T-helper 1 cell treated with Interleukin-12 subunit alpha and Interleukin-12 subunit beta and Interleukin-4 antibody, amounts not matched to agents 30 μg/mL and 1 μg/mL, for 36 hours (primary cell): ENCODE data around the gene MSI1.

ENCODE experiments used
- H3K27ac Mint-ChIP-seq: one replicate; pipeline ENCODE4 v1.8.0; 2021; ENCODE audit warnings: mild to moderate bottlenecking, mixed read lengths
- H3K27me3 Mint-ChIP-seq: one replicate; pipeline ENCODE4 v1.8.0; 2021; ENCODE audit warnings: low read depth, mixed read lengths
- H3K36me3 Mint-ChIP-seq: one replicate; pipeline ENCODE4 v1.8.0; 2021; ENCODE audit warnings: low read depth, mixed read lengths
- H3K4me1 Mint-ChIP-seq: one replicate; pipeline ENCODE4 v1.8.0; 2021; ENCODE audit warnings: low read depth, mixed read lengths
- H3K4me3 Mint-ChIP-seq: one replicate; pipeline ENCODE4 v1.8.0; 2021; ENCODE audit warnings: mild to moderate bottlenecking, moderate library complexity, mixed read lengths
- H3K9me3 Mint-ChIP-seq: one replicate; pipeline ENCODE4 v1.8.0; 2021; ENCODE audit warnings: mixed read lengths

Gene MSI1

DNA sequence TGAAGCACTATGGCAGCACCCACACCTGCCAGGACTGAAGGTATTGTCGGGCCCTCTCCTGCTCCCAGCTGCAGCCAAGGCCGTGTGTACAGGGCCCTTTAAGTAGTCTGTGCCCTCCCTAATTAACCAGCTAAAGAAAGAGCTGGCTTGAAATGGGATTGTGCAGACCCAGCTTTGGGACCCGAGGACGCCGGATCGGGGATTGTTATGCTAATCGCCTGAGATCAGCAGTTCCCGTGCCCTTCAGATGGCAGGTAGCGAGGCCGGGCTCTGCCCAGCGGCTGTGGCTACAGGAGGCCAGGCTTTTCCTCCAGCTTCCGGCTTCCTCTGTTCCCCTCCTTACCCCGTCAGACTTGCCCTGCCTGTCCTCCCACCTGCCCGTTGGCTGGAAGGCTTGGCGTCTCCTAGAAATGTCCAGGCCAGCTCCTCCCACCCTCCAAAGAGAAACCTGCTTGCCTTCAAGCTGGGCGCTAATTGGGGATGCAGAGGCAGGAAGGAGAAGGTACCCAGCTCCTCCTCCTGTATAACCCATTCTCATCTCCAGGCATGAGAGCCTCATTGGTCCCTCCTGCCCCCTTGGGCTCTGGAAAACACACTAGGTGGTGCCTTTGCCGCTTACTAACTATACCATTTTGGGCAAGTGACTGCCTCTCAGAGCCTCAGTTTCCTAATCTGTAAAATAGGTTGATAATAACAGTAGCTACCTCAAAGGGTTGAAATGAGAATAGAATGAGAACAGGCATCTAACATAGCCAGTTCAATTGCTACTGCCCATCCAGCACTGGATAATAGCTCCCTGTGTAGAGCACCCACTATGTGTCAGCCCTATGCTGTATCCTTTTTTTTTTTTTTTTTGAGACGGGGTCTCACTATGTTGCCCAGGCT, 25.8 kb upstream of the MSI1 start:
- no peak overlapping the region for H3K27ac Mint-ChIP-seq

DNA sequence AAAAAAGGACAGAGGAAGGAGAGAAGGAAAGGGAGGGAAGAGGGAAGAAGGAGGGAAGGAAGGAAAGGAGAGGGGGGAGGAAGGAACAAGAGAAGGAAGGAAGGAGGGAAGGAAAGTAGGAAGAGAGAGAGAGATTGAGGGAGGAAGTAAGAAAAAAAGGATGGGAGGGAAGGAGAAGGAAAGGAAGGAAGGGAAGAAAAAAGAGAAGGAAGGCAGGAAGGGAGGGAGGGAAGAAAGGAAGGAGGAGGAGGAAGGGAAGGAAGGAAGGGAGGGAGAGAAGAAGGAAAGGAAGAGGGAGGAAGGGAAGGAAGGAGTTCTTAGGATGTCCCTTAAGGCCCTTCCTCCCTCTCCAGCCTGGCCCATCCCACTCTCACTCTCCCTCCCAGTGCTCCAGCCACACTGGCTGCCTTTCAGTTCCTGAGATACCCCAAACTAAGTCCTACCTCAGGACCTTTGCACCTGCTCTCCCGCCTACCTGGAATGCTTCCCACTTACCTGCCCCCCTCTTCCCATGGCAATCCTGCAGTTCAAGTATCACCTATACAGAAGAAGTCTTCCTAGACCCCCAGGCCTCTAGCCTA, 21.7 kb upstream of the MSI1 start:
- Mint-ChIP-seq H3K27me3 (peaks cover 50% of the 10 kb centered on the region), H3K27ac (no peak overlapping the region)

More for the DNA sequence above, 25.8 kb upstream of the MSI1 start:
- no peak overlapping the region for H3K4me3 Mint-ChIP-seq
- H3K36me3 Mint-ChIP-seq = no peaks in the 10 kb centered on the region
- no peaks in the 10 kb centered on the region for H3K4me1 Mint-ChIP-seq
- H3K27me3 Mint-ChIP-seq = peaks cover 29% of the 10 kb centered on the region
- H3K9me3 Mint-ChIP-seq = no peaks in the 10 kb centered on the region

DNA sequence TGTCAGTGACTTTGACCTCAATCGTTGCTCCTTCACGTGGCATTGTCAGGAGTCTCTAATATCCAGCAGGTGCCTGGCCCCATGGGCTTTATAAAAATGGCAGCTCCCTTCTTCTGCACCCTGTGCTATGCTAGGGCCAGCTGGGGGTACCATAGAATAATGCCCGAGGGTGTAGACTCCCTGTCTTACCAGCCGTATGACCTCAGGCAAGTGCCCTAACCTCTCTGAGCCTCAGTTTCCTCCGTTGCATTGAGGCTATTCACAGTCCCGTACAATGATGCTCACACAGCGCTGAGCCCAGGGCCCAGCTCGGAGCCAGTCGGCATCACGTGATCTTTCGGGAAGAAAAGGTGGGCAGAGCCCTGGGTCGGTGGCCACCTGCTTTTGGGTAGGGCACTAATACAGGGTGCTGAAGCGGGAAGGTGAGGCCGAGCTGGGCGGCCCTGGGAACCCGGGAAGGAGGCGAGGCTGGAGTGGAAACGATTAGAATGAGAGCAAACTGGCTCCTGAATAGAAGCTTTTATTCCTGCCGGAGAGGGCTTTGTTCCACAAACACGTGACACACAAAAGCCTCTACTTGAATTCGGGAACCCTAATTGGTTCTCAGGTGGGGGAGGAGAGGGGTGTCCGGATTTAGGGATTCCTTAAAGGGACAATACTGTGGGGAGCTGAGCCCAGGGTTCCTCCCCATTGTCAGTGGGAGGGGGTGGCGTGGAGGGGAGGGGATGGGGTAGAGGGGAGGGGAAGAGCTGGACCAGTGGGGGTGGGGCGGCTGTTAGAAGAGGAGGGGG, 19.9 kb upstream of the MSI1 start:
- H3K36me3 Mint-ChIP-seq = no peaks in the 10 kb centered on the region
- H3K4me3 Mint-ChIP-seq = no peak overlapping the region
- H3K4me1 Mint-ChIP-seq = peaks cover 2% of the 10 kb centered on the region
- H3K27ac Mint-ChIP-seq = no peak overlapping the region
- no peaks in the 10 kb centered on the region for H3K9me3 Mint-ChIP-seq
- peaks cover 45% of the 10 kb centered on the region for H3K27me3 Mint-ChIP-seq

More for the DNA sequence above, 21.7 kb upstream of the MSI1 start:
- no peak overlapping the region for H3K4me3 Mint-ChIP-seq
- H3K4me1 Mint-ChIP-seq = peaks cover 2% of the 10 kb centered on the region
- H3K9me3 Mint-ChIP-seq = no peaks in the 10 kb centered on the region
- H3K36me3 Mint-ChIP-seq = no peaks in the 10 kb centered on the region

DNA sequence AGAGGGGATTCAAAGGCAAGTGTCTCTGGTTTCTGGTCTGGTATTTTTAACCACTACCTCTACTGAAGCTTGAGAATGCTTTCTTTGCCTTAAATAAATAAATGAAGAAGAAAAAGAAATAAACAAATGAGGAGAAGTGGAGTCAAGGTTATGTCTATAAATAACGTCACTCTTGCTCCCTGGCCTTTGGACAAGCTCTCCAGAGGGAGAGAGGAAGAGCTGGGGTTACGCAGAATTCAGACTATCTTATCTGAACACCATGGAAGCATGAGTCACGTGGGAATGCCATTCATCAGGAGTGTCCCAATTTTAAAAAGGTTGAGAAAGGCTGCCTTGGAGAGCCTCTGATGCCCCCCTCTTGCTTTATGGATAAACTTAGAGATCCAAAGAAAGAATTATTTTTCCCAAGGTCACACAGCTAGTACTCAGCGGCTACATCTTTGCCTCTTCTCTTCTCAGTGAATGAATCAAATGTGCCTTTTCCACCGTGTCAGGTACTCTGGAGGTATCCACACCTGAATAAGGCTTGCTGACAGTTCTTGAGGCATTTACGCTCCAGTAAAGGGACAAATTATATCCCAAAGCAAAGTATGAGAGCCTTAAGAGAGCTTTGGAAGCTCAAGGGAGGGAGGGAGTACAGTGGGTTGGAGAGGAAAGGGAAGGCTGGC, 12.9 kb upstream of the MSI1 start:
- H3K27me3 Mint-ChIP-seq = peaks cover 29% of the 10 kb centered on the region
- H3K36me3 Mint-ChIP-seq = no peaks in the 10 kb centered on the region
- H3K4me1 Mint-ChIP-seq = no peaks in the 10 kb centered on the region
- no peaks in the 10 kb centered on the region for H3K9me3 Mint-ChIP-seq
- H3K27ac Mint-ChIP-seq = no peak overlapping the region
- no peak overlapping the region for H3K4me3 Mint-ChIP-seq

DNA sequence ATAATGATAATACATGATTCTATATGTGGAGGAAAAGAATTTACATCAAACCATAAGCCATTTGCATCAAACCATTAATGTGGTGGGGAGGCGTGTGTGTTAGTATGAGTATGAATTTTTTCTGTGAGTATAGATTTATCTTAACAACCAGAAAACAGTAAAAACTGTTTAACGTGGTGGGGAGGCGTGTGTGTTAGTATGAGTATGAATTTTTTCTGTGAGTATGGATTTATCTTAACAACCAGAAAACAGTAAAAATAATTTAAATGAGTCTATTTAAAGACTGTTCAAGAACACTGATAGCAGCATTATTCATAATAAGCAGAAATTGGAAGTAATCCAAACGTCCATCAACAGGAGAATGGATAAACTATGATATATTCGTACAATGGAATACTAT, 9.1 kb upstream of the MSI1 start:
- peaks cover 51% of the 10 kb centered on the region for H3K27me3 Mint-ChIP-seq
- H3K9me3 Mint-ChIP-seq = no peaks in the 10 kb centered on the region
- no peak overlapping the region for H3K27ac Mint-ChIP-seq
- no peak overlapping the region for H3K4me3 Mint-ChIP-seq
- no peaks in the 10 kb centered on the region for H3K4me1 Mint-ChIP-seq
- no peaks in the 10 kb centered on the region for H3K36me3 Mint-ChIP-seq

DNA sequence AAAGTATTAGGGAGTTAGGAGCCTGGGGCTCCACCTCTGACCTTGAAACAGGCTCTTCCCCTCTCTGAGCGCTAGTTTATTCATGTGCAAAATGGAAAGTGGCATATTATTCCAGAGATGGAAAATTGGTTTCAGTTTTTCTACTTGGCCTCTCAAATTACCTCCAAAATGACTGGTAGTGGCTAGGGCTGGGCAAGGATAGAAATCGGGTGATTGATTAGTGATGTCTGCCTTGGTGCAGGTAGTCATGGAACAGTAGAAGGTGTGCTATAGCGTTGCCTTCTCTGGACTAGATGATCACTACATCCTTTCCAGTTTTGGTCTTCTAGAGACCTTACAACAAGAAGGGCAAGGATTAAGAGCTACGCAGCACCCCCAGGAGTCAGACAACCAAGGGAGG, 8.6 kb upstream of the MSI1 start:
- Mint-ChIP-seq H3K4me3 (no peak overlapping the region), H3K4me1 (no peaks in the 10 kb centered on the region), H3K36me3 (no peaks in the 10 kb centered on the region), H3K27me3 (peaks cover 54% of the 10 kb centered on the region), H3K9me3 (no peaks in the 10 kb centered on the region), H3K27ac (no peak overlapping the region)

DNA sequence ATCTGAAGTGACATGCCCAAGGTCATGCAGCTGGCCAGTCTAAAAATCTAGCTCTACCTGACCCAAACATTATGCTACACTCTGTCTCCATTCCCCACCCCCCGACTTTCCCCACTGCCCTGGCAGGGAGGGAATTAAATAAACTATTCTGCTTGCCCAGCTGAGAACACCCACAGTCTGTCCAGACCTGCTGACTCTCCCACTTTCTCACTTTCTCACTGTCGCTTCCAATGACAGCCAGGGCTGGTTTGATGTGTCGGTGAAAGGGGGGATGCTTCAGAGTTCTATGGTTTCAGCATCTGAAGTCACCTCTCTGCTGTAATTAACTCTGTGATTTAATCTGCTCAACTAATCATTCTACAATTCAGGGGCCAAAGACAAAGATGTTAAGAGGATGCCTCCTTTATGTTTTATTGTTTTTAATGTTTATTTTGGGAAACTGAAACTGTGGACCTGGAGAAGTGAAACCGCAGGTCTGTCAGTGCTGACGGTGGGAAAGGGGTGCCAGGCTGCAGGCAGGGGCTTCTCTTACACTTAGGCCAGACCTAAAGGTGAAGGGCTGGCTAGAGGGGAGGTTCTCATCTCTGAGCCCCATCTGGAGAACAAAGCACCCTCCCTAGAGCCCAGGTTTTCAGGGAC, 8.1 kb upstream of the MSI1 start:
- H3K9me3 Mint-ChIP-seq = no peaks in the 10 kb centered on the region
- no peak overlapping the region for H3K27ac Mint-ChIP-seq
- H3K36me3 Mint-ChIP-seq = no peaks in the 10 kb centered on the region
- no peak overlapping the region for H3K4me3 Mint-ChIP-seq
- H3K4me1 Mint-ChIP-seq = no peaks in the 10 kb centered on the region
- peaks cover 56% of the 10 kb centered on the region for H3K27me3 Mint-ChIP-seq

DNA sequence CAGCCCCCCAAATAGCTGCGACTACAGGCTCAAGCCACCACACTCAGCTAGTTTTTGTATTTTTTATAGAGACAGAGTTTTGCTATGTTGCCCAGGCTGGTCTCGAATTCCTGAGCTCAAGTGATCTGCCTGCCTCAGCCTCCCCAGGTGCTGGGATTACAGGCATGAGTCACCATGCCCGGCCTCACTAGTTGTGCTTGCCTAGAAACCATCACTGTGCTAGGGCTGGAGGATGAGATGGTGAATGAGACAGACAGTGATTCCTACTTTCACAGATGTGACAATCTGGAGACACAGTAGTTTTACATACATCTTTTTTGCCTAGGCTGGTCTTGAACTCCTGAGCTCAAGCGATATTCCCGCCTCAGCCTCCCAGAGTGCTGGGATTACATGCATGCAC, 7.5 kb upstream of the MSI1 start:
- Mint-ChIP-seq H3K27ac (no peak overlapping the region), H3K36me3 (no peaks in the 10 kb centered on the region), H3K4me1 (no peaks in the 10 kb centered on the region), H3K4me3 (no peak overlapping the region), H3K9me3 (no peaks in the 10 kb centered on the region), H3K27me3 (peaks cover 58% of the 10 kb centered on the region)

DNA sequence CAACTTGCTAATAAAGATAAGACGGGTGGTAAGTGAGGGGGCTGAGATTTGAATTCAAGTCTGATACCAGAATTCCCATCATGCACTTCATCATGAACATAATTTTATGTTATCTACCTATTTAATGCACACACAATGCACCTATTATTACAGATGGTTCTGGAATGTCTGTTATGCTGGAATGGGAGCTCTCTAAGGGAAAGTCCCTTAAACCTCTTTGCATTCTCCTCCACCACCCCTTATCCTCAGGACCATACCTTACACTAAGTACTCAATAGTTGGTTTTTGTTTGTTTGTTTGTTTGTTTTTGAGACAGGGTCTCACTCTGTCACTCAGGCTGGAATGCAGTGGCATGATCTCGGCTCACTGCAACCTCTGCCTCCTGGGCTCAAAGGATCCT, 7.0 kb upstream of the MSI1 start:
- Mint-ChIP-seq H3K9me3 (no peaks in the 10 kb centered on the region), H3K27ac (no peak overlapping the region), H3K36me3 (no peaks in the 10 kb centered on the region), H3K4me1 (no peaks in the 10 kb centered on the region), H3K4me3 (no peak overlapping the region), H3K27me3 (peaks cover 62% of the 10 kb centered on the region)

DNA sequence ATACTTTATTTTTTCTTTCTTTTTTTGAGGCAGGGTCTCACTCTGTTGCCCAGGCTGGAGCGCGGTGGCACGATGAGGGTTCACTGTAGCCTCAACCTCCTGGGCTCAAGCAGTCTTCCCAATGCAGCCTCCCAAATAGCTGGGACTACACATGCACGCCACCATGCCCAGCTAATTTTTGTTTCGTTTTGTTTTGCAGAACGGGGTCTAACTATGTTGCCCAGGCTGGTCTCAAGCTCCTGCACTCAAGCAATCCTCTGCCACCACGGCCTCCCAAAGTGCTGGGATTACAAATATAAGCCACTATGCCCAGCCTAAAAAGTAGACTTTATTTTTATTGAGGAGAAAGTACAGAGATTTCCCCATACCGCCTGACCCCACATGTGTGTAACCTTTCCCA, 4.7 kb upstream of the MSI1 start:
- H3K27ac Mint-ChIP-seq = no peak overlapping the region
- H3K4me1 Mint-ChIP-seq = peaks cover 9% of the 10 kb centered on the region
- H3K27me3 Mint-ChIP-seq = peaks cover 76% of the 10 kb centered on the region
- no peaks in the 10 kb centered on the region for H3K36me3 Mint-ChIP-seq
- no peaks in the 10 kb centered on the region for H3K9me3 Mint-ChIP-seq
- no peak overlapping the region for H3K4me3 Mint-ChIP-seq

DNA sequence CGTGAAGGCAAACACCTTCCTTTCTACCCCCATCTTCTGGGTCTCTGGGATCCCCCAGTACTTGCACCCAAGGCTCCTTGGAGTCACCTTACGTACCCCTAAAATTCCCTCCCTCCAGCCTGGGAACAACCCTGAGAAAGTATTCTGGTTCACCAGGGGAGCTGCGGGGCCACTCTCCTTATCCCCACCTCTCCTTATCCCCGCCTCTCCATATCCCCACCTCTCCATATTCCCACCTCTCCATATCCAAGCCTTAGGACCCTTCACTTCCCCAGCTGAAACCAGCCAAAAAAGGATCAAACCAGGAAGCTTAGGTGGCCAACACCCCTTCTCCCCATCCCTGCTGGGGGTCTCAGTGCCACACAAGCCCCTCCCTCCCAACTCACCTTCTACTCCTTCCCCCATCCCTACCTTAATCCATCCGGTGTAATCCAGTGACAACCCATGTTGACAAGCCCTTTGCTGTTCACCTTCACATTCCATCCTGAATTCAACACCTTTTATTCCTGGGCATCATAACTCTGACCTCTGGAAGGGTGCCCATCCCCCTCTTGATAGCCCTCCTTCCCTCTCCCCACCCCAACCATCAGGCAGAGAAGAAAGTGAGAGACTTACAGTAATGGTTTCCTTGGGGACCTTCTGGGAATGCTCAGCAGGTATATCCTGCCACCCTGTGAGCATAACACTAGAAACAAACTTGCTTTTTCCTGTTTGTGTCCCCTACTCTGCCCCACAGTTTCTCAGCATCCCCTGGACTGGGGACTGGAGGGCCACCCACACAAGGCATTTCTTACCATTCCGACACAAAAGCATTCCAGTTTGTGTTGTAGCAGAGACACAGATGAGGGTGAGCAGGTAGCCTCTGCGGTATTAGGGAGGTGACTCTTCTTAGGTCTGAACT, 1.6 kb upstream of the MSI1 start:
- peak overlapping the region; percentile 52 for H3K4me3 Mint-ChIP-seq
- no peak overlapping the region for H3K27ac Mint-ChIP-seq
- peaks cover 11% of the 10 kb centered on the region for H3K4me1 Mint-ChIP-seq

DNA sequence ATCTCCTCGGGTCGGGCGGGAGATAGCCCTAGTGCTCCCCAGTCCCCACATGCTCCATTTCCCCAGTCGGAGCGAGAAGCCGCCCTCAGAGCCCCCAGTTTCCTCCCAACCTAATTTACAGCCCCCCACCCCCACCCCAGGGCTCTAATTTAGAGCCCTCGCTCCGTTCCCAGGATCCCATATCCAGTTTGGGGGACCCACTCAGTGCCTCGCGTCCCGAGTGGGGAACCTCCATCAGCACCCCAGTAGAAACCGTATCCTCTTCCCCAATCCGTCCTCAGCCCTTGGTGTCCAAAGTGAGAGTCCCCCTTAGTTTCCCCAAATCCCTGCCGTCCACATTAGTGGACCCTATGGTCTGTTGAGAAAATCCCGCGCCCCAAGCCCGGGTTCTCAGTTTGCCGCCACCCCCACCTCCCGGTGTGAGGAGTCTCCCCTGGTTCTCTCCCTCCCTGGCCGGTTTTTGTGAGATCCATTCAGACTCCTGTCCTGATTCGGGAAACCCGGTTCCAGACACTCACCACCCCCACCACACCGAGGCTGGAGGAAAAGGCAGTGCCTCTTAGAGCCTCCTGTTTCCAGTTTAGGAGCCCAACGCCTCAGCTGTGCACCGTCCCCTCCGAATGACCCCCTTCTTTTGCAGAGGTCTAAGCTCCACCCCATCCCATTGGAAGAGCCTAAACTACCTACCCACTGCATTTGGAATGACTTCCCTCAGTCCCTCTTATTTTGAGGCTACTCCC, 809 bp upstream of the MSI1 start:
- peaks cover 11% of the 10 kb centered on the region for H3K4me1 Mint-ChIP-seq
- peak overlapping the region; percentile 52 for H3K4me3 Mint-ChIP-seq
- peaks cover 79% of the 10 kb centered on the region for H3K27me3 Mint-ChIP-seq
- H3K9me3 Mint-ChIP-seq = no peaks in the 10 kb centered on the region
- no peaks in the 10 kb centered on the region for H3K36me3 Mint-ChIP-seq
- no peak overlapping the region for H3K27ac Mint-ChIP-seq

More for the DNA sequence above, 1.6 kb upstream of the MSI1 start:
- no peaks in the 10 kb centered on the region for H3K9me3 Mint-ChIP-seq
- H3K36me3 Mint-ChIP-seq = no peaks in the 10 kb centered on the region
- peaks cover 80% of the 10 kb centered on the region for H3K27me3 Mint-ChIP-seq
